Neural progenitor cell (in vitro differentiated cells): ENCODE results near the gene MIDN. TPM values are rescaled to one million over a fixed set of nuclear protein-coding genes. Genes with fewer than 3 reads are reported as not detected.

Source experiments
- DNase-seq: peaks from one replicate; pipeline ENCODE4 v3.0.0-alpha.2; 2016; ENCODE audit warnings: low spot score
- H2AFZ ChIP-seq: fragments of 200-600 bp; sonication (generic); replicated peaks from 2 replicates; pipeline ENCODE4 v1.6.1; 2016; ENCODE audit warnings: antibody characterized with exemption
- H3F3A ChIP-seq: fragments of 200-600 bp; sonication (generic); 2 replicates; pipeline ENCODE4 v1.6.1; 2016; ENCODE audit warnings: antibody characterized with exemption, low read depth
- H3K27ac ChIP-seq: fragments of 200-600 bp; sonication (generic); 2 replicates; pipeline ENCODE4 v1.5.1; 2016; ENCODE audit warnings: mild to moderate bottlenecking
- H3K27me3 ChIP-seq: fragments of 200-600 bp; sonication (generic); 2 replicates; pipeline ENCODE4 v1.6.1; 2016; ENCODE audit warnings: mild to moderate bottlenecking, moderate library complexity
- H3K36me3 ChIP-seq: fragments of 200-600 bp; sonication (generic); 2 replicates; pipeline ENCODE4 v1.5.1; 2016
- H3K4me1 ChIP-seq: fragments of 200-600 bp; sonication (generic); 2 replicates; pipeline ENCODE4 v1.6.1; 2016; ENCODE audit warnings: mixed run types
- H3K4me2 ChIP-seq: fragments of 200-600 bp; sonication (generic); 2 replicates; pipeline ENCODE4 v1.6.1; 2016
- H3K4me3 ChIP-seq: fragments of 200-600 bp; sonication (generic); 2 replicates; pipeline ENCODE4 v1.5.1; 2016
- H3K79me2 ChIP-seq: fragments of 200-600 bp; sonication (generic); 2 replicates; pipeline ENCODE4 v1.6.1; 2016; ENCODE audit warnings: low read depth
- H3K9ac ChIP-seq: fragments of 200-600 bp; sonication (generic); 2 replicates; pipeline ENCODE4 v1.6.1; 2016
- H3K9me3 ChIP-seq: fragments of 200-600 bp; sonication (generic); 2 replicates; pipeline ENCODE4 v1.5.1; 2016; ENCODE audit warnings: low read depth
- H4K20me1 ChIP-seq: fragments of 200-600 bp; sonication (generic); 2 replicates; pipeline ENCODE4 v1.6.1; 2016; ENCODE audit warnings: low read depth
- H3K27ac Mint-ChIP-seq: 3 replicates; pipeline ENCODE4 v1.8.0; 2021; ENCODE audit warnings: mixed read lengths
- H3K27me3 Mint-ChIP-seq: 2 replicates; pipeline ENCODE4 v1.8.0; 2022; ENCODE audit warnings: low read depth, mild to moderate bottlenecking, inconsistent platforms, moderate library complexity, mixed read lengths; ENCODE audit not compliant: insufficient read depth
- H3K36me3 Mint-ChIP-seq: 3 replicates; pipeline ENCODE4 v1.8.0; 2021; ENCODE audit warnings: mixed read lengths
- H3K4me1 Mint-ChIP-seq: 3 replicates; pipeline ENCODE4 v1.8.0; 2021; ENCODE audit warnings: mixed read lengths
- H3K4me3 Mint-ChIP-seq: 3 replicates; pipeline ENCODE4 v1.8.0; 2021; ENCODE audit warnings: mild to moderate bottlenecking, moderate library complexity, mixed read lengths
- H3K9me3 Mint-ChIP-seq: 3 replicates; pipeline ENCODE4 v1.8.0; 2020; ENCODE audit warnings: mixed read lengths
- EZH2 ChIP-seq: fragments of 200-600 bp; sonication (generic); IDR thresholded peaks from 2 replicates; pipeline ENCODE4 v1.6.1; 2017; ENCODE audit warnings: antibody characterized with exemption, mild to moderate bottlenecking, moderate library complexity
- EZH2phosphoT487 ChIP-seq: fragments of 200-600 bp; sonication (generic); IDR thresholded peaks from 2 replicates; pipeline ENCODE4 v1.6.1; 2017; ENCODE audit warnings: antibody characterized with exemption
- total RNA-seq: library from RNA; depleted of rRNA; stranded (reverse); fragments of >200 nt; gene quantifications from 2 replicates; pipeline ENCODE4 v1.2.3, GENCODE V29; 2015; ENCODE audit warnings: low replicate concordance
- TF ChIP-seq, protein P1 (sequence below): fragments of 200-600 bp; sonication (generic); IDR thresholded peaks from 2 replicates; pipeline ENCODE4 v1.5.1; 2017; ENCODE audit warnings: antibody characterized with exemption, mild to moderate bottlenecking

The MIDN gene
- total RNA-seq, 1 donor from 2014 or later, result 16.1 TPM

DNA sequence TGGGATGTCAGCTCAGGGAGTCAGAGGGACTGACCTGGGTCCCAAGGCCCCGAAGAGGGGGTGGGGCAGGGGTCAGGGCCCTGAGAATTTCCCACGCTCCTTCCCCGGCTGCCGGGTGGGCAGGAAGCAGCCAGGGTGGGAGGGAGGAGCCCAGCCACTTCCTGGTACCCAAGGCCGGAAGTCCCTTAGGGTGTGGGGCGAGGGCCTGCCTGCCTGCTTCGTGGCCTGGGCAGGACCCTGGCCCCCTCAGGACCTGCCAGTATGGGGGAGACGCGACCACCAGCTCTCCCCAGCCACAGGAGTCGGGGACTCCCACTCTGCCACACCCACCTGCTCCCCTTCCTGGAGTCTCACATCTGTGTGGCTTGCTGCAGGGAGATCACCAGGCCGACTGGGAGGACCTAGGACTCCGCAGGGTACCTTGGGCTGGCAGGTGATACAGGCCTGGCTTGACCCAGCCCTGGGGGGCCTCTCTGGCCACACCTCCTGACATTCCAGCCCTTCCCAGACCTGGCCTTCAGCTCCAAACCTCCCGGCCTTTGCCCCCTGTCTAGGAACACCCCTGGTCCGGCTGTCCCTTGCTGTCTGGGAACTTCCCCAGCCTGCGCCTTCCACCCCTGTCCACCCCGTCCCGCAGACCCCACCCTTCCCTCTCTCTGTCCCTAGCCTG lies 11.0 kb downstream of the MIDN start:
- Histone ChIP-seq H3K36me3 (no peaks in the 10 kb centered on the region), H3K4me2 (peak overlapping the region; percentile 19), H3K27ac (peak overlapping the region; percentile 85), H3K9ac (no peak overlapping the region), H3K4me3 (no peak overlapping the region), H3F3A (peaks cover 77% of the 10 kb centered on the region), H4K20me1 (peaks cover 62% of the 10 kb centered on the region), H3K27me3 (no peaks in the 10 kb centered on the region), H3K79me2 (peaks cover 43% of the 10 kb centered on the region), H3K9me3 (no peaks in the 10 kb centered on the region), H2AFZ (no peak overlapping the region), H3K4me1 (peaks cover 41% of the 10 kb centered on the region)
- Mint-ChIP-seq H3K4me3 (peak overlapping the region; percentile 77), H3K36me3 (peaks cover 11% of the 10 kb centered on the region), H3K27ac (peak overlapping the region; percentile 69), H3K9me3 (no peaks in the 10 kb centered on the region), H3K27me3 (peaks cover 12% of the 10 kb centered on the region), H3K4me1 (peaks cover 58% of the 10 kb centered on the region)
- TF ChIP-seq EZH2phosphoT487 (no peak), EZH2 (no peak)
- TF ChIP-seq, protein P1, sequence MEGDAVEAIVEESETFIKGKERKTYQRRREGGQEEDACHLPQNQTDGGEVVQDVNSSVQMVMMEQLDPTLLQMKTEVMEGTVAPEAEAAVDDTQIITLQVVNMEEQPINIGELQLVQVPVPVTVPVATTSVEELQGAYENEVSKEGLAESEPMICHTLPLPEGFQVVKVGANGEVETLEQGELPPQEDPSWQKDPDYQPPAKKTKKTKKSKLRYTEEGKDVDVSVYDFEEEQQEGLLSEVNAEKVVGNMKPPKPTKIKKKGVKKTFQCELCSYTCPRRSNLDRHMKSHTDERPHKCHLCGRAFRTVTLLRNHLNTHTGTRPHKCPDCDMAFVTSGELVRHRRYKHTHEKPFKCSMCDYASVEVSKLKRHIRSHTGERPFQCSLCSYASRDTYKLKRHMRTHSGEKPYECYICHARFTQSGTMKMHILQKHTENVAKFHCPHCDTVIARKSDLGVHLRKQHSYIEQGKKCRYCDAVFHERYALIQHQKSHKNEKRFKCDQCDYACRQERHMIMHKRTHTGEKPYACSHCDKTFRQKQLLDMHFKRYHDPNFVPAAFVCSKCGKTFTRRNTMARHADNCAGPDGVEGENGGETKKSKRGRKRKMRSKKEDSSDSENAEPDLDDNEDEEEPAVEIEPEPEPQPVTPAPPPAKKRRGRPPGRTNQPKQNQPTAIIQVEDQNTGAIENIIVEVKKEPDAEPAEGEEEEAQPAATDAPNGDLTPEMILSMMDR, result no peak
- DNase-seq, result peak; percentile 71

- H3K9ac ChIP-seq, result no peak overlapping the region
- peaks cover 59% of the 10 kb centered on the region for H3K4me1 Mint-ChIP-seq
- no peaks in the 10 kb centered on the region for H3K27me3 ChIP-seq
- no peaks in the 10 kb centered on the region for H3K36me3 ChIP-seq
- H3K27ac ChIP-seq, result peak overlapping the region; percentile 85
- H3K4me3 Mint-ChIP-seq, result peak overlapping the region; percentile 77
- no peaks in the 10 kb centered on the region for H3K9me3 ChIP-seq
- no peak for TF ChIP-seq EZH2phosphoT487
- TF ChIP-seq, protein P1, result no peak
- no peak for TF ChIP-seq EZH2
- H2AFZ ChIP-seq, result no peak overlapping the region
- peaks cover 5% of the 10 kb centered on the region for H3K36me3 Mint-ChIP-seq
- peaks cover 77% of the 10 kb centered on the region for H3F3A ChIP-seq
- H3K4me2 ChIP-seq, result peak overlapping the region; percentile 75
- peak; percentile 37 for DNase-seq
- peaks cover 48% of the 10 kb centered on the region for H3K4me1 ChIP-seq
- H3K27me3 Mint-ChIP-seq, result peaks cover 11% of the 10 kb centered on the region
- H3K9me3 Mint-ChIP-seq, result no peaks in the 10 kb centered on the region
- H3K79me2 ChIP-seq, result peaks cover 36% of the 10 kb centered on the region
- H3K4me3 ChIP-seq, result peak overlapping the region; percentile 30
- H3K27ac Mint-ChIP-seq, result peak overlapping the region; percentile 69
- H4K20me1 ChIP-seq, result peaks cover 55% of the 10 kb centered on the region
Measured at GRCh38 chr19:1259876-1260748, 11.7 kb downstream of the MIDN start.

- Histone ChIP-seq H3K79me2 (peaks cover 27% of the 10 kb centered on the region), H3K27ac (no peak overlapping the region), H3F3A (peaks cover 76% of the 10 kb centered on the region), H3K4me3 (peak overlapping the region; percentile 73), H3K27me3 (no peaks in the 10 kb centered on the region), H3K9me3 (no peaks in the 10 kb centered on the region), H4K20me1 (peaks cover 46% of the 10 kb centered on the region), H3K36me3 (no peaks in the 10 kb centered on the region), H2AFZ (peak overlapping the region; percentile 8), H3K4me2 (peak overlapping the region; percentile 91), H3K4me1 (peaks cover 56% of the 10 kb centered on the region), H3K9ac (no peak overlapping the region)
- Mint-ChIP-seq H3K9me3 (no peaks in the 10 kb centered on the region), H3K4me1 (peaks cover 66% of the 10 kb centered on the region), H3K4me3 (peak overlapping the region; percentile 88), H3K27ac (peak overlapping the region; percentile 79), H3K27me3 (peaks cover 12% of the 10 kb centered on the region), H3K36me3 (peaks cover 5% of the 10 kb centered on the region)
- TF ChIP-seq, protein P1, result no peak
- TF ChIP-seq EZH2, result no peak
- TF ChIP-seq EZH2phosphoT487, result no peak
- DNase-seq, result peak; percentile 99
Measured at GRCh38 chr19:1260749-1261537, 12.6 kb downstream of the MIDN start.
